22Rv1 (cell line): Measurements from ENCODE around the gene DPYSL4.
A peak's percentile ranks its signal among the peaks of the same experiment; 100 is the strongest.

Experiments
- ZFX ChIP-seq: fragments of 450-650 bp; IDR thresholded peaks from 2 replicates; pipeline ENCODE4 v1.6.1; 2017; ENCODE audit warnings: antibody characterized with exemption, borderline replicate concordance
- TF ChIP-seq, protein P1 (sequence below): fragments of 450-650 bp; IDR thresholded peaks from 2 replicates; pipeline ENCODE4 v1.5.1; 2017; ENCODE audit warnings: mild to moderate bottlenecking

- TF ChIP-seq, protein P1, sequence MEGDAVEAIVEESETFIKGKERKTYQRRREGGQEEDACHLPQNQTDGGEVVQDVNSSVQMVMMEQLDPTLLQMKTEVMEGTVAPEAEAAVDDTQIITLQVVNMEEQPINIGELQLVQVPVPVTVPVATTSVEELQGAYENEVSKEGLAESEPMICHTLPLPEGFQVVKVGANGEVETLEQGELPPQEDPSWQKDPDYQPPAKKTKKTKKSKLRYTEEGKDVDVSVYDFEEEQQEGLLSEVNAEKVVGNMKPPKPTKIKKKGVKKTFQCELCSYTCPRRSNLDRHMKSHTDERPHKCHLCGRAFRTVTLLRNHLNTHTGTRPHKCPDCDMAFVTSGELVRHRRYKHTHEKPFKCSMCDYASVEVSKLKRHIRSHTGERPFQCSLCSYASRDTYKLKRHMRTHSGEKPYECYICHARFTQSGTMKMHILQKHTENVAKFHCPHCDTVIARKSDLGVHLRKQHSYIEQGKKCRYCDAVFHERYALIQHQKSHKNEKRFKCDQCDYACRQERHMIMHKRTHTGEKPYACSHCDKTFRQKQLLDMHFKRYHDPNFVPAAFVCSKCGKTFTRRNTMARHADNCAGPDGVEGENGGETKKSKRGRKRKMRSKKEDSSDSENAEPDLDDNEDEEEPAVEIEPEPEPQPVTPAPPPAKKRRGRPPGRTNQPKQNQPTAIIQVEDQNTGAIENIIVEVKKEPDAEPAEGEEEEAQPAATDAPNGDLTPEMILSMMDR: peak; percentile 93
- TF ChIP-seq ZFX: no peak
Observed at GRCh38 chr10:132142396-132143161, 44.2 kb upstream of the DPYSL4 start.
